HG02973 (cell line): ENCODE measurements around the gene SHISAL1.

Source experiments
- ATAC-seq: cut with Tn5 transposase; IDR thresholded peaks from one replicate; pipeline ENCODE4 v1.9.1; 2021; ENCODE audit warnings: moderate library complexity; ENCODE audit not compliant: unreplicated experiment

Gene SHISAL1

GRCh38 chr22:44312766-44313165, at the start of gene SHISAL1:
Gene SHISAL1 (minus strand): TSS chr22:44312951. CDS start chr22:44300945, 12,006 bp downstream.
- ATAC-seq = no peak

- ATAC-seq = no peak
Measured at GRCh38 chr22:44361391-44362126, 48.8 kb upstream of the SHISAL1 start.

DNA sequence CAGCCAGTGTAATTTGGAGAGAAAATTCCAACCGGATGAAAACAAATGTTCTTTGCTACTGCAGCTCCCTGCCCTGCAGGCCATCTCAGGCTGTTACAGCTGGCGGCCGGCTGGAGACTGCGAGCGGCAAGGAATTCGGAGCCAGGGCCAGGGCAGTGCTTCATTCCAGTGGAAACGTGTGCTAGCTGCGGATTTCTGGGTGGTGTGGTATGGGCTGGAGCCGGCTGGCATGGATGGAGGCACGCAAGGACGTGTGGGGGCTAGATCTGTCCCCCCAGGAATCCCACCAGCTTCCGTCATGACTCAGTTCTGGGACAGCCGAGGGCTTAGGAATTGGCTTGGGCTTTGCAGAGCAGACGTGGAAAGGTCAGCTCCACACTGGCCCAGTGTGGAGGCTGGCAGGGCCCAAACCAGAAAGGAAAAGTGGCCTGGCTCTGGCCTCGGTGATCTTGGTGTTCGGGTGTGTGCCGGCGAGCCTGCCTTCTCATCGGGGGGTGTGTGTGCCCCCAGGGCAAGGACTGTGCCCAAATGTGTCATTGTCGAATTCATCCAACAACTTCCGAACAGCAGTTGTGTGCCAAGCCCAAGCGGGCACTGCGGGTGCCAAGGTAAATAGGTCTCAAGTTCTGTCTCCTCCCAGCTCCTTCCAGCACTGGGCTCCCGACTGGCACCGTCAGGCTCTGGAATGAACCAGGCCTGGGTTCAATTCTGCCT, 48.1 kb upstream of the SHISAL1 start:
- ATAC-seq = no peak

DNA sequence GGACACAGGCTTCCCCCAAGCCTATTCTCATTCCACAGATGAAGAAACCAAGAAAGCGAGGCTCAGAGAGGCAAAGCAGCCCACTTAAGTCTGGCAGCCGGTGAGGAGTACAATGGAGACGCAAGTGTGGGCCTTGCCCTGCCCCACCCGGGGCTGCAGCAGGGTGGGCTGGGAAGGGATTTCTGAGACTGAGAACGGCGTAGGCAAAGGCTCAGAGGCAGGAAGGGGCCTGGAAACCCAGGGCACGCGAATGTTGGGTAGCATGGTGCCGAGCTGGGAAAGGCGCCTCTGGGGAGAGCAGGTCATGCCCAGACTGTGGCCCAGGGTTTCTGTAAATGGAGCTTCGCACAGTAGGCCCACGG, 47.5 kb upstream of the SHISAL1 start:
- ATAC-seq = no peak

DNA sequence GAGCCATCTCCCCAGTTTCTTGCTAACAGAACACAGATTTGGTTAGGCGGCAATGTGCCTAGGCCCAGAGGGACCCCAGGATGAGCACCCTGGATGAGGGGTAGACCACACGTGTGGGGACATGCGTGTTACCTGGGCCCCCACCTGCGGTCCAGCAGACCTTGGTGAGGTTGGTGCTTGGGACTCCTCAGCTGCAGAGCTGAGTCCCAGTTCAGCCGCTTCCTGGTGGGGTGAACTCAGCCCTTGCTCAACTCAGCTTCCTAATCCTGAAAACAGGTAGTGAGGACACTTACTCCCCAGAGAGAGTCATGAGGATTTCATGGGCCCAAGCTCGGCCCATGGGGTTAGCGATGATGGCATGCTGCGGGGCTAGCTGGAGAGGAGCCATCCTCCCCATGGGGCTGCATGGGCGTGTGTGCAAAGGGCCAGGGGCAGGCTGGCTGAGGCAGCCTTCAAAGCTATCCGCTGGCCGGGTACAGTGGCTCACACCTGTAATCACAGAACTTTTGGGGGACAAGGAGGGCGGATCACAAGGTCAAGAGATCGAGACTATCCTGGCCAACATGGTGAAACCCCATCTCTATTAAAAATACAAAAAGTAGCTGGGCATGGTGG, 46.9 kb upstream of the SHISAL1 start:
- no peak for ATAC-seq

- no peak for ATAC-seq
Measured at GRCh38 chr22:44358709-44359440, 46.1 kb upstream of the SHISAL1 start.

- no peak for ATAC-seq
Measured at GRCh38 chr22:44357966-44358465, 45.3 kb upstream of the SHISAL1 start.

DNA sequence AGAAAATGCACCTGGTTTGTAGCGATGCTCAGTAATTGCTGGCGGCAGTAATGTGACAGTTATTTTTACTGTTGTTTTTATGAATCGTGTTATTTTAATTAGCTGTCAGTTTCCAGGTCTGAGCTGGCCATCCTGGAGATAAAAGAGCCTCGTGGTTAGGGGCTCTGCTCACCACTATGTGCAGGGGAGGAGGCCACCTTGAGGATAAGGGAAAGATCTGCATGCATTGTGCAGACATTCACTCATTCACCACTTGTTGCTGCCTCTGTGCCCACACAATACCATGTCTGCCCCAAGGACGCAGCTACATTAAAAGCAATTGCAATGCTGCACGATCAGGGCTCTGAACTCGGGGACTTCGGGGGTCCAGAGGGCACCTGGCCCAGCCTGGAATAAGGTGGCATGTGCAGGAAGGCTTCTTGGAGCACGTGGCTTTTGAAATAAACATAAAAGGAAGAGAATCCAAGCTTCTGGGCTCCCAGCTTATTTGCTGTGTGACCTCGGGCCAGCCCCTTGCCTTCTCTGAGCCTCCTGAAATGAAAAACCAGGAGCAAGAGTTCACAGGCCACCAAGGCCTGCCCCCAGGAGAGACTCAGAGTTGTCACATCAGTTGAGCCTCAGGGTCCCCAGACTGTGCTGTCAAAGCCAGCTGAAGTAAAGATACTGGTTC, 44.7 kb upstream of the SHISAL1 start:
- no peak for ATAC-seq

GRCh38 chr22:44355716-44356070, 42.9 kb upstream of the SHISAL1 start:
- no peak for ATAC-seq

GRCh38 chr22:44354288-44354687, 41.5 kb upstream of the SHISAL1 start:
- ATAC-seq = no peak

DNA sequence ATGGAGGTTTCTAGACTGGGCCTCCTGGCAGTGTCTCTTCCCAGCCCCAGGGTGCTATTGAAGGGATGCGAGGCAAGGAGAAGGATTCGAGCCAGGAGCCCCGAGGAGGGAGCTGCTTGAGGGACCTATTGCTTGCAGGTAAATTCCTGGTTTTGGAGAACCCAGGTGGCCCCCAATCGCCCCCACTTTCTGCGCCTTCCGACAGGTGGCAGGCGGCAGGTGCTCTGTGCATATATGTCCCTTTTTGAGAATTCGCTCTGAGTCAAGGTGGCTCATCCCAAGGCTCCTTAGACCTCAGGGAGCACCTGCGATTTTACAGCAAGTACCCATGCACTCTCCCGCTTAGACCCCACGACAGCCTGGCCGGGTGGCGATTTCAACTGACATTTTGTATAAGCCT, 40.3 kb upstream of the SHISAL1 start:
- no peak for ATAC-seq

- no peak for ATAC-seq
Measured at GRCh38 chr22:44352378-44353035, 39.8 kb upstream of the SHISAL1 start.

- ATAC-seq = no peak
Measured at GRCh38 chr22:44351685-44352377, 39.1 kb upstream of the SHISAL1 start.

DNA sequence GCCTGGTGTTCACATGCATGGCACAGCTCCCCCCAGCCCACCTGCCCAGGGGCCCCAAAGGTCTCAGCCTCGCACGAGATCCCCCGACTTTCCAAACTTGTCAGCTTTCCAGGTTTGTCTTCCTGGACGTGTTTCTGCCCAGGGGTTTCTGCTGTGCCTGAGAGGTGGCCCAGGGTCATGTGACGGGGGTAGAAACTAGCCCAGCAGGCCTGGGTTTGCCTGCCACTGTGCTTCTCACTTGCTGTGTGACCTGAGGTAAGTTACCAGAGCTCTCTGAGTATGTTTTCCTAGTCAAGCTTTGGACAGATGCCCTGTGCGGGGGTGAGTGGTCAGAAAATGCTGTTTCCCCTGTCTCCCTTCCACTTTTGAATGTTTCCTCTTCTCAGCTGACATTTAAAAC, 38.3 kb upstream of the SHISAL1 start:
- no peak for ATAC-seq

- no peak for ATAC-seq
Measured at GRCh38 chr22:44349594-44349993, 36.8 kb upstream of the SHISAL1 start.

- no peak for ATAC-seq
Measured at GRCh38 chr22:44348971-44349560, 36.3 kb upstream of the SHISAL1 start.

DNA sequence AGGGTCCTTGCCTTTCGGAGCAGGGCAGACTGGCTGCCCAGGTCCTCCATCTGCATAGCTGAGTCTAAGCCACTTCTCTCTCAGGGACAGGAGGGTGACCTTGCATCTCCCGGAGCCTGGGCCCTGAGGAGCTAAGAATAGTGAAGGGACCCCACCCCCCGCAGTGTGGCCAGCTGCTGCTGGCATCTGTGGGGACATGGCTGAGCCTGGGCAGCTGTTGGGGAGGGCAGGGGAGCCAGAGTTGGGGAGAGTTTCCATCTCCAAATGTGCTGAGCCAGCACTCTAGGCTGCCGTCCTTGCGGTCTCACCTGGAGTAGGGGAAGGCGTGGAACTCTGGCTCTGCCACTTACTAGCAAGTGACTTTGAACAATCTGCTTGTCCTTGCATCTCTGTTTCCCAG, 34.8 kb upstream of the SHISAL1 start:
- ATAC-seq = no peak

- ATAC-seq = no peak
Measured at GRCh38 chr22:44347080-44347479, 34.3 kb upstream of the SHISAL1 start.

GRCh38 chr22:44345872-44346271, 33.1 kb upstream of the SHISAL1 start:
- ATAC-seq = no peak
